A673 (cell line): ENCODE results near the gene COPS7A.

Experiments
- EZH2 ChIP-seq: fragments of 200-600 bp; sonication (generic); IDR thresholded peaks from 2 replicates; pipeline ENCODE4 v1.6.1; 2017; ENCODE audit warnings: borderline replicate concordance, low read depth, mild to moderate bottlenecking, mixed read lengths, antibody characterized with exemption, low read length; ENCODE audit not compliant: poor library complexity, severe bottlenecking
- TF ChIP-seq, protein P1 (sequence below): fragments of 300-800, 200-600 bp; sonication (generic); conservative IDR thresholded peaks from 2 replicates; pipeline ENCODE4 v1.5.1; 2017; ENCODE audit warnings: low read depth, mild to moderate bottlenecking, antibody characterized with exemption, low read length, moderate library complexity, mixed read lengths

DNA sequence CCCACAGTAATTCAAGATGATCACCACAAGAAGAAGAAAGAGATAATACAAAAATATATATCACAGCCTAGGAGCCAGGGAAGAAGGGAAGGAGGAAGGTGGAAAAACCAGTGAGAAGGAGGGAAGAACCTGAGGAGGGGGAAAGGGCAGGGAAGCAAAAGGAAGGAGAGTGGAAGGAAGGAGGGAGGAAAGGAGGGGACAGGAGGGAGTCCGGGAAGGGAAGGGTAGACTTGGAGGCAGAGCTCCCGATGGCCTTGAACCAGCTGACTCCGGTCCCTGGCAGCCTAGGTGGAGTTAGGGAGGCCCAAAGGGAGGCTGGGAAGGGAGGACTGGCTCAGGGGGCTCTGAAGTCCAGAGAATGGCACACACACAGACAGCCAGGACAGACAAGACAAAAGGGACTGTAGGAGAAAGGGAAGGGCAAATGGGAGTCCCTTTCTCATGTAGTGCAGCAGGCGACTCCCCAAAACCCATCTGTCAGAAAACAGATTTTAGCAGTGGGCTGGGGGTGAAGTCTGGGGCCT is 30.0 kb upstream of the COPS7A start:
- TF ChIP-seq, protein P1, sequence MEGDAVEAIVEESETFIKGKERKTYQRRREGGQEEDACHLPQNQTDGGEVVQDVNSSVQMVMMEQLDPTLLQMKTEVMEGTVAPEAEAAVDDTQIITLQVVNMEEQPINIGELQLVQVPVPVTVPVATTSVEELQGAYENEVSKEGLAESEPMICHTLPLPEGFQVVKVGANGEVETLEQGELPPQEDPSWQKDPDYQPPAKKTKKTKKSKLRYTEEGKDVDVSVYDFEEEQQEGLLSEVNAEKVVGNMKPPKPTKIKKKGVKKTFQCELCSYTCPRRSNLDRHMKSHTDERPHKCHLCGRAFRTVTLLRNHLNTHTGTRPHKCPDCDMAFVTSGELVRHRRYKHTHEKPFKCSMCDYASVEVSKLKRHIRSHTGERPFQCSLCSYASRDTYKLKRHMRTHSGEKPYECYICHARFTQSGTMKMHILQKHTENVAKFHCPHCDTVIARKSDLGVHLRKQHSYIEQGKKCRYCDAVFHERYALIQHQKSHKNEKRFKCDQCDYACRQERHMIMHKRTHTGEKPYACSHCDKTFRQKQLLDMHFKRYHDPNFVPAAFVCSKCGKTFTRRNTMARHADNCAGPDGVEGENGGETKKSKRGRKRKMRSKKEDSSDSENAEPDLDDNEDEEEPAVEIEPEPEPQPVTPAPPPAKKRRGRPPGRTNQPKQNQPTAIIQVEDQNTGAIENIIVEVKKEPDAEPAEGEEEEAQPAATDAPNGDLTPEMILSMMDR = no peak
- no peak for TF ChIP-seq EZH2
